H1 (cell line): ENCODE results near the gene POFUT2.

Experiments
- ASH2L ChIP-seq: fragments of 200-600, 300-600 bp; sonication (generic); IDR thresholded peaks from one replicate; pipeline ENCODE4 v1.7.1; 2017; ENCODE audit warnings: low read length
- CHD2 ChIP-seq: IDR thresholded peaks from 2 replicates; pipeline ENCODE4 v1.6.1; 2012; ENCODE audit warnings: low read length, improper control_type of control experiment
- EZH2 ChIP-seq: fragments of 200-600 bp; sonication (generic); IDR thresholded peaks from 2 replicates; pipeline ENCODE4 v1.7.1; 2012; ENCODE audit warnings: low read depth, mild to moderate bottlenecking, moderate library complexity, low read length, inconsistent platforms; ENCODE audit not compliant: severe bottlenecking
- TAF1 ChIP-seq: IDR thresholded peaks from 2 replicates; pipeline ENCODE4 v1.6.1; 2011; ENCODE audit warnings: mild to moderate bottlenecking, low read depth, low read length
- TF ChIP-seq, protein P1 (sequence below), 3 experiments: IDR thresholded peaks; 1 replicate in 2 of 3; 2 replicates in 1 of 3; pipeline versions ENCODE4 v1.5.1 to v1.6.1; 2011; ENCODE audit warnings: low read length in 3 of 3, mild to moderate bottlenecking in 3 of 3, inconsistent platforms in 2 of 3, low read depth in 1 of 3, moderate library complexity in 1 of 3; ENCODE audit not compliant: insufficient read depth in 1 of 3; ENCODE audit errors: control extremely low read depth in 1 of 3
- TF ChIP-seq, protein P2 (sequence below): IDR thresholded peaks from 2 replicates; pipeline ENCODE4 v1.6.1; 2011; ENCODE audit warnings: low read depth, mild to moderate bottlenecking, low read length; ENCODE audit not compliant: insufficient read depth

GRCh38 chr21:45323487-45324311 lies 36.0 kb upstream of the POFUT2 start:
- no peak for TF ChIP-seq CHD2
- TF ChIP-seq TAF1, result no peak
- TF ChIP-seq, protein P1, sequence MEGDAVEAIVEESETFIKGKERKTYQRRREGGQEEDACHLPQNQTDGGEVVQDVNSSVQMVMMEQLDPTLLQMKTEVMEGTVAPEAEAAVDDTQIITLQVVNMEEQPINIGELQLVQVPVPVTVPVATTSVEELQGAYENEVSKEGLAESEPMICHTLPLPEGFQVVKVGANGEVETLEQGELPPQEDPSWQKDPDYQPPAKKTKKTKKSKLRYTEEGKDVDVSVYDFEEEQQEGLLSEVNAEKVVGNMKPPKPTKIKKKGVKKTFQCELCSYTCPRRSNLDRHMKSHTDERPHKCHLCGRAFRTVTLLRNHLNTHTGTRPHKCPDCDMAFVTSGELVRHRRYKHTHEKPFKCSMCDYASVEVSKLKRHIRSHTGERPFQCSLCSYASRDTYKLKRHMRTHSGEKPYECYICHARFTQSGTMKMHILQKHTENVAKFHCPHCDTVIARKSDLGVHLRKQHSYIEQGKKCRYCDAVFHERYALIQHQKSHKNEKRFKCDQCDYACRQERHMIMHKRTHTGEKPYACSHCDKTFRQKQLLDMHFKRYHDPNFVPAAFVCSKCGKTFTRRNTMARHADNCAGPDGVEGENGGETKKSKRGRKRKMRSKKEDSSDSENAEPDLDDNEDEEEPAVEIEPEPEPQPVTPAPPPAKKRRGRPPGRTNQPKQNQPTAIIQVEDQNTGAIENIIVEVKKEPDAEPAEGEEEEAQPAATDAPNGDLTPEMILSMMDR (IDR thresholded peaks at IDR 0.05; ENCODE audit: control extremely low read depth in 1 of 3, insufficient read depth in 1 of 3, low read depth in 1 of 3, low read length in 3 of 3), result no peak
- TF ChIP-seq, protein P2, sequence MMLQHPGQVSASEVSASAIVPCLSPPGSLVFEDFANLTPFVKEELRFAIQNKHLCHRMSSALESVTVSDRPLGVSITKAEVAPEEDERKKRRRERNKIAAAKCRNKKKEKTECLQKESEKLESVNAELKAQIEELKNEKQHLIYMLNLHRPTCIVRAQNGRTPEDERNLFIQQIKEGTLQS, result no peak
- no peak for TF ChIP-seq EZH2
- no peak for TF ChIP-seq ASH2L
